Measurements from ENCODE around the gene PRKCB.
"Not testable (repeated sequence)": the region's sequence is repeated elsewhere in the genome, so short reads cannot be mapped to it uniquely, and the experiment has no call there.

Gene PRKCB

GRCh38 chr16:24108090-24108489, 272.3 kb downstream of the PRKCB start:
- DNase-seq, result not testable (repeated sequence)

- DNase-seq, result no peak
Measured at GRCh38 chr16:24111724-24112302, 276.0 kb downstream of the PRKCB start.

DNA sequence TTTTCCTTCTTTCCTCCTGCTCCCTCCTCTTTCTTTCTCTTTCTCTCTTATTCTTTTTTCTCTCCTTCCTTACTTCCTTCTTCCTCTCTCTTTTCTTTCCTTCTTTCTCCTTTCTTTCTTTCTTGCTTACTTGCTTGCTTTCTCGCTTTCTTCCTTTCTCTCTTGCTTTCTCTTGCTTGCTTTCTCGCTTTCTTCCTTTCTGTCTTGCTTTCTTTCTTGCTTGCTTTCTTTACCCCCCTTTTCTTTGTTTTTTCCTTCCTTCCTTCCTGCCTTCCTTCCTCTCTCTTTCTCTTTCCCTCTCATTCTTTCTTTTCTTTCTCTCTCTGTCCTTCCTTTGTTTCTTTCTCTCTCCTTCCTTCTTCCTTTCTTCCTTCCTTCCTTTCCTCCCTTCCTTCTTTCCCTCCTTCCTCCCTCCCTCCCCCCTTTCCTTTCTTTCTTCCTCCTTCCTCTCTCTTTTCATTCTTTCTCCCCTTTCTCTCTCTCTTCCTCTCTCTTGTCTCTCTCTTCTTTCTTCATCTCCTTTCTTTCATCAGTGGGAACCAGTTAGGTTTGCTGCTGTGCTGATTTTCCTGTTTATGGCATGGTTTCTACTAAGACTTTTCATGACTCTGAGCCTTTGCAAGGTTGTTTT, 277.4 kb downstream of the PRKCB start:
- DNase-seq, result no peak

DNA sequence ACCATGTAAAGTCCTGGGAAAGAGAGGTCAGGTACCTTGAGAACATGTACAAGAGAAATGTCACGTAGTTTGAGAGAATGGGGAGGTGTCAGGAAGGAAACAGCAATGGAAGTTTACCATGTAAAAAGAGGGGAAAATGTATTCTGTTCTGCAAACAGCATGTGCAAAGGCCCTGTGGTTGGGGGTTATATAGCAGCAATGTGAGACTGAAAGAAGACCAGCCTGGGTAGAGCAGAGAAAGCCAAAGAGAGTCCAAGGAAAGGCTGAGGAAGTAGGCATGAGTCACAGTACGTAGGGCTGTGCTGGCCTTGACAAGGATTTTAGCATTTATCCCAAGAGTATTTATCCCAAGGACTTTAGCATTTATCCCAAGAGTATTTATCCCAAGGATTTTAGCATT, 279.1 kb downstream of the PRKCB start:
- no peak for DNase-seq

GRCh38 chr16:24116046-24116776, 280.4 kb downstream of the PRKCB start:
- DNase-seq, result no peak

GRCh38 chr16:24116989-24117388, 281.2 kb downstream of the PRKCB start:
- no peak for DNase-seq

DNA sequence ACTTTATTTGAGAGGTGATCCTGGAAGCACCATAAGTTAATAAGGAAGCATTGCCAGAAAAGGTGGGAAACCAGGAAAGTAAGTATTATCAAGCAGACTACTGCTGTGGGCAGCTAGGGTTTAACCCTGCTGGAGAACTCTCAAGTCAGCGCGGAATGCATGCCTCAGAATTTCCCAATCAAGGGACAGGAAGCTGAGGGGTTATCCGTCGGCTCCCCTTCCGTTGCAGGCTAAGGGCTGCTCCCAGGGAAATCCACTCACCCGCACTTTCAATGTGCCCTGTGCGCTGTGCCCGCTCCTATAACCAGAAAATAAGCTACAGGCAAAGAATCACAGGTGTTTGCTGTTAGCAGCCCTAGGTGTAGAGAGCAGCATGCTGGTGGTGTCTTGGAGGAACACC, 281.9 kb downstream of the PRKCB start:
- DNase-seq, result no peak

DNA sequence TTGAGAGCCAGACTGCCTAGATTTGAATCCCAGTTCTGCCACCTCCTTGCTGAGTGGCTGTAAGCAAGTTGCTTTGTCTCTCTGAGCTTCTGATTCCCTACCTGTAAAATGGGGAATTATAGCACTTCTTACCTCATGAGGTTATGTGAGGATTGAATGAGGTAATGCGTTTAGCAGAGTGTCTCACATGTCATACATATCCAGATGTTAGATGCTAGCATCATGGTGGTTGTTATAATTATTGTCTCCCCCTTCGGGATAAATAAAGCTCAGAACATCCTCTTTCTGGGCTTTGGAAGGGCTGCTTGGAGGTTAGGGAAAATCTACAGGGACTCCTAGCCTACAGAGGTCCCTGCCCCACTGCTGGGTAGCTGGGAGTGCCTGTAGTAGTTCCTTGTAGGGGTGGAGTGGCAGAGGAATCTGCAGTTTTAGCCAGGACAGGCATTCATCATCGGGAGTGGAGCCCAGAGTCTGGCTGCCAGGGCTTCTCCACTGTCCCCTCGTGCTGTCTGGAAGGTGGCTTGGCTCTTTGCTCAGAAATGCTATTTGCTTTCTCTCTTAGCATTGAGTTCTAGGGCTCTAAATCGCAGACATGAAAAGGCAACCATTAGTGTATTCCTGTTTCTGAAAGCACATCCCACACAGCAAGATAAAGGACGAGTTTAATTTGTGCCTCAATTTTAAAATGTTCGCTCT, 282.5 kb downstream of the PRKCB start:
- no peak for DNase-seq

- DNase-seq, result no peak
Measured at GRCh38 chr16:24119807-24120206, 284.0 kb downstream of the PRKCB start.

DNA sequence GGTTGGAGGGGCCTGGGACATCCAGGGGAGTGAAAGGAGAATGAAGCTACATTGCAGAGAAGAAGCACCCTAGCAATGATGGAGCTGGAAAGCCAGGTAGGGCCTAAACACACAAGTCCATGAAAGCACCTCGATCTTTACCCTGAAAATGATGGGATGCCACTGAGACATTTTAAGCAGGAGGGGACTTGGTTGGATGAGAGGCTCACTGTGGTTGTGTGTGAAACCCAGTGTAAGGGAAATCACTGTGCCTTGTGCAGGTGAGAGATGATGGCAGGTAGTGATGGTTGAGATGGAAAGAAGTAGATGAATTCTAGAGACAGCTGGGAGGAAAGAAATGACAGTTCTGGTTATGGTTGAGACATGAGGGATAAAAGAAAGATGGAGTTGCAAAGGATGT, 287.5 kb downstream of the PRKCB start:
- no peak for DNase-seq

GRCh38 chr16:24124291-24124690, 288.5 kb downstream of the PRKCB start:
- DNase-seq, result no peak

DNA sequence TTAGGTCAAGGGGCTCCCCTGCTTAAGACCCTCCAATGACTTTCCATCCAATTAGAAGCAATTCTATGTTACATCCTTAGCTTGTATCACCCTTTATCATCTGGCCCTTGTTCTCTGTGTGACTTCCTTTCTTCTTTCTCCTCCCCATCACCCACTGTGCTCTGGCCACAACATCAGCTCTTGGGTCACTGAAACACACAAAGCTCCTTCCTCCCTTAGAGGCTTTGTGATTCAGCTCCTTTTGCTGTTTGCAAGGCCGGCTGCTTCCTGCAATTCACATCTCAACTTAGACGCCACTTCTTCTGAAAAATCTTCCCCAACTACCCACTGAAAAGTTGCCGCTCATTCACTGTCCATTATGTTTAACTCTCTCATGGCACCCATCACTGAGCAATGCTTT, 289.4 kb downstream of the PRKCB start:
- DNase-seq, result no peak

DNA sequence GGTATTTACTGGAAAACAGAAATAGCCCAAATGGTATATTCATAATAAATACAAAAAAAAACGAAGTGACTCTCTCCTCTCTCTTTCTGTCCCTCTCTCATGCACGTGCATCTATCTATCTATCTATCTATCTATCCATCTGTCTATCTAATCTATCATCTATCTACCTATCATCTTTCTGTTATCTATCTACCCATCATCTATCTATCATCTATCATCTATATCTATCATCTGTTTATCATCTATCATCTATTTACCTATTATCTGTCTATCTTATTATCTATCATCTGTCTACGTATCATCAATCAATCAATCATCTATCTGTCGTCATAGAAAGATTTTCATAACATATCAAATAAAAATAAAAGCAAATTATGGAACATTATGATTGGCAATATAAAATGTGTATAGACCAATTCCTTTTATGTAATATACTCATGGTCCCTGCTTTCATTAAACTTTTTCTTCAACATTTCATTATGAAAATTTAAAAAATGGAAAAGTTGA, 293.7 kb downstream of the PRKCB start:
- DNase-seq, result no peak

DNA sequence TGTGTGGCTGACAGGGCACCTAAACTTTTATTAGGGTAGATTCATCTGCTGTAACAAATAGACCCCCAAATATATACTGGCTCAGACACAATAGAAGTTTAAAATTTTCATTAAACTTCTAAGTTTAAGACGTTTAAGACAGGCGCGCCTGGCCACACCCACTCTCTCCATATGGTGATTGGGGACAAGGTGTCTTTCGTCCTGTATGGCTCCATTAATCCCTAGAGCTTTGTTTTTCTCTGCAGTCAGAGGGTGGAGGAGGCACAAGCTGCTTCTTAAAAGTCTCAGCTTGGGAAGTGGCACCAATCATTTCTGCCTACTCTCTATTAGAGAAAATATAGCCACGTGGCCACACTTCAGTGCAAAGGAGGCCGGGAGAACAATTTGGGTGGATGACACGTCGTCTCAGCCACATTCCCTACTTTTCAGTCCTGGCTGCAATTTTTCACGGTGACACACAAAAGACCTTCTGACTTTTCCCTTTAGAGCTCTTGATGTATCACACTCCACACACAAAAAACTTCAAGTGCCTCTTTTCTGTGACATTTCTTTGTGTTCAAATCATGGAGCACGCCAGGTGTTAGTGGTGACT, 294.8 kb downstream of the PRKCB start:
- no peak for DNase-seq

DNA sequence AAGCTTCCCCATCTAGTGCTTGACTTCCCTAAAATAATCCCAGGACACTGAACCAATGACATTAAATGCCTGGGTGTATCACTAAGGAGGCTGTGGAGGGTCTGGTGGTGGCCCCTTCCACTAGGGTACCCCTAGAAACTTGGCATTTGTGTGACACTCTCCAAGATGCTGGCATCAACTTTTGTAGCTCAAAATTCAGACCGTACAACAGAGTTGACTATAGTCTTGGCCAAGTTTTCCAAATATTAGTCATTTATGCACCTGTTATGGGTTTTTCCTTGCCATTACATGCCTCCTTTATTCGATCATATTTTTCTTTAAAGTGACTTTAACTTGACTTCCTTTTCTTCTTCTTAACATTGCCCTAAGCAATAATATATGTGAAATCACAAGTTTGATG, 295.5 kb downstream of the PRKCB start:
- DNase-seq, result no peak

GRCh38 chr16:24132048-24132796, 296.4 kb downstream of the PRKCB start:
- no peak for DNase-seq

DNA sequence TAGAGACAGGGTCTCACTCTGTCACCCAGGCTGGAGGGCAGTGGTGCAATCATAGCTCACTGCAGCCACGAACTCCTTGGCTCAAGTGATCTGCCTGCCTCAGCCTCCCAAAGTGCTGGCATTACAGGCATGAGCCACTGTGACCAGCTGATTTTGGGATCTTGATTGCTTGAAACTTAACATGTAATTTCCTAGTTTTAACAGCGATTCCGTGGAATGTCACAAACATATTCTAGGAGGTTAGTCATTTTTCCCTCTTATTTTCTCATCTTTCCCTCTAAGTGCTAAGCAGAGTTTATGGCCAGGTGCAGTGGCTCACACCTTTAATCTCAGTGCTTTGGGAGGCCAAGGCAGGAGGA, 297.0 kb downstream of the PRKCB start:
- no peak for DNase-seq

DNA sequence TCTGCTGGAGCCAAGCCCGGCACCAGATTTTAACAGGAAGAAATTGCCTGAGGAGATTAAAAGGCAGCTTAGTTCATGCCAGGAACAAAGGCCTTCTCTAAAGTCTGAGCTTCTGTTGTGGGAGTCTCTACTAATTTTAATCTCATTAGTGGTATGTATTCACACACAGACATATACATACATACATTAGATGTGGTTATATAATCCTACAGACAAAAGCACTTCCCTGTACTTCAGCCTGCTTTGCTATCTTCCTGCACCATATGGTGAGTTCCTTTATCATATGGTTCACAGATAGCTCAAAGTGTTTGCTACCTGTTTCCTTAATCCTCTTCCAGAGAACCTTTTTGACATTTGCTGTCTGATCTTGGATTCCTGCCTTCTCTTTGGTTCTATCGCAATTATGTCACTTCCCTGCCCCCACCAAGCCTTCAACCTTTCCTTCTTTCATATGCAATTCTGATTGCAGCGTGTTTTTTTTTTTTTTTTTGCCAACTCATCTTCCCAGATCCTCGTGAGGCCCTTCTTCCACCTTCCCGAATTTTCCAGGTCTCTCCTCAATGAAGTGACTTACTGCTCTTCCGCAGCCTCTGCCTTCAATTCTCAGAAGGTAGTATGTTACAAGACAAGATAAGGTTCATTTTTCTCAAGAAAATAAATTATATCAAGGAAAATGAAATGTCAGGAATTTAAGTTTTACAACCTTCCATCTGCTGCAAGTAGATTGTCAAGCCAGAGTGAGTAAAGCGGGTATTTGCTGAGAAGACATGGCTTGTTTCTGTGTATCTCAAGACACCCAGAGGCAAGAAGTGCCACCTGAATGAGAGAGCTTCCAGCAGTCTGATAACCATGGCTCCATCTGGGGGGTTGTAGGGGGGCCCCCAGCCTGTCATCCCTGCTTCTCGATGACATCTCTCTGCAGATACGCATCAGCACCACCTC, 300.1 kb downstream of the PRKCB start:
- no peak for DNase-seq

GRCh38 chr16:24138024-24138423, 302.2 kb downstream of the PRKCB start:
- DNase-seq, result peak; percentile 5

GRCh38 chr16:24138575-24138974, 302.8 kb downstream of the PRKCB start:
- DNase-seq, result no peak

DNA sequence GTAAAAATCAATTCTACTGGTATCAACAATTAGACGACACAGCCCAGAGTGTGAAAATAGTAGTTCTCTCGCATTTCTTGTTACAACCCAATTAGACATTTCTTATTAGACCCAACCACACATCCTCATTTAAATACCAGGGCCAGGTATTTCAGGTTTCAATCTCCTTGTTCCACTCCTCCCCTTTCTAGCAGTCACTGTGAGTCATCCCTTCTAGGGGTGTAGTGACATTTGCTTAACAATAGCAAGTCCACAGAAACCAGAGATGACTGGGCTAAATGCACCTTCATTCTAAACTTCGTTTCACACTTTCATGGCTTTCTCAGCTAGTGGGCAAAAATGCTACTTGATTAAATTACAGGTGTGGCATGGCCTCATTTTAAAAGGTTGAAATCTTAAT, 303.5 kb downstream of the PRKCB start:
- no peak for DNase-seq

Measured in NCI-H2227 treated with DMSO at 0.1 percent for 48 hours (cell line).